Measurements from ENCODE around the gene RNF166. TPM values are rescaled to one million over a fixed set of nuclear protein-coding genes. Genes with fewer than 3 reads are reported as not detected.
"Not testable (repeated sequence)": the region's sequence is repeated elsewhere in the genome, so short reads cannot be mapped to it uniquely, and the experiment has no call there.

Gene RNF166
- total RNA-seq, 1 experiment from 2014 or later, result 26.5 TPM

DNA sequence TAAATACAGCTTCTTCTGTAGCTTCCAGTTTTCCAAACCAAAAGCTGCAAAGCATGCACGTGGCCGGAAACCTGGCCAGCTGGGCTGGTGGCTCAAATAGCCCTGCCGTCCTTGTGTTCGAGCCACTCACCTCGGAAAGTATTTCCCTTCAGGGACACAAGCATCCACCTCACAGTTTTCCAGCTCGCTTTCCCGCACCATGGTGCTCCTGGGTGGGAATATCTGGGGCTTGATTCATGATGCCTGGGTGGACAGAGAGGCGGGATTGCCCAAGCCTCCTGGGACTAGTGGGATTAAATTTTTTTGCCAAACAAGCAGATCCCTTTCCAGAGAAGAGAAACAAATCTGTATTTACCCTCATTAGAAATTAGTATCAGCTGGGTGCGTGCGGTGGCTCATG is 36.2 kb downstream of the RNF166 start:
- Mint-ChIP-seq H3K36me3 (ENCODE audit: insufficient read depth in 1 of 3, low read depth in 3 of 3) (peaks cover 13 to 32% (median 16%) of the 10 kb centered on the region in 3 experiments), H3K4me3 (no peak overlapping the region), H3K27ac (peak overlapping the region in 1 of 3 experiments; percentile 15; a peak in 1 of 7 replicates), H3K27me3 (ENCODE audit: low read depth) (no peaks in the 10 kb centered on the region; the same call in 1 of the 2 replicates), H3K9me3 (peaks cover 3% of the 10 kb centered on the region in 2 experiments; a peak in 2 of 5 replicates), H3K4me1 (peaks cover 9 to 10% of the 10 kb centered on the region in 2 experiments)
- Histone ChIP-seq H4K8ac (replicated peaks; ENCODE audit: insufficient read length, low read depth, low read length) (no peak overlapping the region), H3K27ac (ENCODE audit: insufficient read length, low read depth, low read length) (no peak overlapping the region), H4K91ac (ENCODE audit: insufficient read length, low read depth, low read length) (no peak overlapping the region), H3K23me2 (ENCODE audit: insufficient read length, low read depth, low read length, poor library complexity, severe bottlenecking) (no peaks in the 10 kb centered on the region), H2AFZ (ENCODE audit: low read length) (no peak overlapping the region), H3K56ac (ENCODE audit: insufficient read length, low read depth, low read length) (no peak overlapping the region), H2BK12ac (ENCODE audit: insufficient read length, low read depth, low read length) (no peak overlapping the region), H3K23ac (ENCODE audit: insufficient read length, low read depth, low read length) (no peak overlapping the region), H3K4ac (ENCODE audit: low read depth, low read length) (no peak overlapping the region), H3K9me3 (ENCODE audit: control insufficient read depth, low read depth, low read length) (no peaks in the 10 kb centered on the region), H3K79me1 (ENCODE audit: insufficient read depth, low read depth, low read length, poor library complexity, severe bottlenecking) (no peaks in the 10 kb centered on the region), H2AK5ac (ENCODE audit: insufficient read length, low read length) (no peak overlapping the region), H4K5ac (ENCODE audit: insufficient read length, low read depth, low read length) (no peak overlapping the region), H3K27me3 (ENCODE audit: insufficient read depth, low read length) (no peaks in the 10 kb centered on the region), H4K20me1 (ENCODE audit: control insufficient read depth, insufficient read depth, insufficient read length) (no peaks in the 10 kb centered on the region), H3K79me2 (ENCODE audit: insufficient read depth, low read length) (no peaks in the 10 kb centered on the region), H2BK15ac (ENCODE audit: low read depth, low read length) (no peak overlapping the region), H3T11ph (ENCODE audit: low read length) (no peak overlapping the region), H3K4me2 (ENCODE audit: insufficient read depth, insufficient read length, low read length) (no peak overlapping the region), H2BK5ac (ENCODE audit: insufficient read length, low read length) (no peak overlapping the region), H3K4me1 (ENCODE audit: insufficient read depth, low read length) (no peaks in the 10 kb centered on the region), H2BK120ac (ENCODE audit: low read depth, low read length, poor library complexity, severe bottlenecking) (no peak overlapping the region), H2BK20ac (ENCODE audit: low read depth, low read length, poor library complexity, severe bottlenecking) (no peak overlapping the region), H3K18ac (ENCODE audit: insufficient read length, low read depth, low read length) (no peak overlapping the region), H3K14ac (ENCODE audit: insufficient read depth, low read length) (no peak overlapping the region), H3K9ac (ENCODE audit: extremely low read depth, insufficient read length, low read length) (no peak overlapping the region)
- no CpG with 5 or more reads among the region's 10 CpGs for WGBS (ENCODE audit: extremely low coverage, insufficient read length, low lambda C conversion rate)
- TF ChIP-seq, protein P1, sequence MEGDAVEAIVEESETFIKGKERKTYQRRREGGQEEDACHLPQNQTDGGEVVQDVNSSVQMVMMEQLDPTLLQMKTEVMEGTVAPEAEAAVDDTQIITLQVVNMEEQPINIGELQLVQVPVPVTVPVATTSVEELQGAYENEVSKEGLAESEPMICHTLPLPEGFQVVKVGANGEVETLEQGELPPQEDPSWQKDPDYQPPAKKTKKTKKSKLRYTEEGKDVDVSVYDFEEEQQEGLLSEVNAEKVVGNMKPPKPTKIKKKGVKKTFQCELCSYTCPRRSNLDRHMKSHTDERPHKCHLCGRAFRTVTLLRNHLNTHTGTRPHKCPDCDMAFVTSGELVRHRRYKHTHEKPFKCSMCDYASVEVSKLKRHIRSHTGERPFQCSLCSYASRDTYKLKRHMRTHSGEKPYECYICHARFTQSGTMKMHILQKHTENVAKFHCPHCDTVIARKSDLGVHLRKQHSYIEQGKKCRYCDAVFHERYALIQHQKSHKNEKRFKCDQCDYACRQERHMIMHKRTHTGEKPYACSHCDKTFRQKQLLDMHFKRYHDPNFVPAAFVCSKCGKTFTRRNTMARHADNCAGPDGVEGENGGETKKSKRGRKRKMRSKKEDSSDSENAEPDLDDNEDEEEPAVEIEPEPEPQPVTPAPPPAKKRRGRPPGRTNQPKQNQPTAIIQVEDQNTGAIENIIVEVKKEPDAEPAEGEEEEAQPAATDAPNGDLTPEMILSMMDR (conservative IDR thresholded peaks at IDR 0.05), result no peak
- no peak for DNase-seq

DNA sequence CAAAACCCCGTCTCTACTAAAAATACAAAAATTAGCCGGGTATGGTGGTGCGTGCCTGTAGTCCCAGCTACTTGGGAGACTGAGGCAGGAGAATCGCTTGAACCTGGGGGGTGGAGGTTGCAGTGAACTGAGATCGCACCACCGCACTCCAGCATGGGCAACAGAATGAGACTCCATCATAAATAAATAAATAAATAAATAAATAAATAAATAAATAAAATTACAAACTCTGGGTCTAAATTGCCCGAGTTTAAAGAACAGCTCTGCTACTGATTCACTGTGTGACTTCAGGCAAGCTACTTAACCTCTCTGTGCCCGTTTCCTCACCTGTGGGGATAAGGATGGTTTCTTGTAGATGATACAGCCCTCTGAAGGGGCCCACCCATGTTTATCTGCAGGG is 36.7 kb downstream of the RNF166 start:
- not testable (repeated sequence) for H3K4me3 Mint-ChIP-seq; H4K20me1 ChIP-seq (ENCODE audit: control insufficient read depth, insufficient read depth, insufficient read length); H3T11ph ChIP-seq (ENCODE audit: low read length); H2AFZ ChIP-seq (ENCODE audit: low read length); H4K91ac ChIP-seq (ENCODE audit: insufficient read length, low read depth, low read length); H3K14ac ChIP-seq (ENCODE audit: insufficient read depth, low read length); H3K27me3 Mint-ChIP-seq (ENCODE audit: low read depth); DNase-seq; H3K79me1 ChIP-seq (ENCODE audit: insufficient read depth, low read depth, low read length, poor library complexity, severe bottlenecking); H3K27me3 ChIP-seq (ENCODE audit: insufficient read depth, low read length); H2BK15ac ChIP-seq (ENCODE audit: low read depth, low read length); H2BK5ac ChIP-seq (ENCODE audit: insufficient read length, low read length); H2AK5ac ChIP-seq (ENCODE audit: insufficient read length, low read length); H3K27ac ChIP-seq (ENCODE audit: insufficient read length, low read depth, low read length); H3K27ac Mint-ChIP-seq; H2BK12ac ChIP-seq (ENCODE audit: insufficient read length, low read depth, low read length); H3K9me3 ChIP-seq (ENCODE audit: control insufficient read depth, low read depth, low read length); H3K18ac ChIP-seq (ENCODE audit: insufficient read length, low read depth, low read length); H3K9ac ChIP-seq (ENCODE audit: extremely low read depth, insufficient read length, low read length); H3K4me2 ChIP-seq (ENCODE audit: insufficient read depth, insufficient read length, low read length); H2BK120ac ChIP-seq (ENCODE audit: low read depth, low read length, poor library complexity, severe bottlenecking); H3K9me3 Mint-ChIP-seq; H3K79me2 ChIP-seq (ENCODE audit: insufficient read depth, low read length); H4K5ac ChIP-seq (ENCODE audit: insufficient read length, low read depth, low read length); H3K56ac ChIP-seq (ENCODE audit: insufficient read length, low read depth, low read length); H3K4ac ChIP-seq (ENCODE audit: low read depth, low read length); H2BK20ac ChIP-seq (ENCODE audit: low read depth, low read length, poor library complexity, severe bottlenecking); H3K23ac ChIP-seq (ENCODE audit: insufficient read length, low read depth, low read length); H4K8ac ChIP-seq (replicated peaks; ENCODE audit: insufficient read length, low read depth, low read length); H3K4me1 ChIP-seq (ENCODE audit: insufficient read depth, low read length); H3K23me2 ChIP-seq (ENCODE audit: insufficient read length, low read depth, low read length, poor library complexity, severe bottlenecking)
- no CpG with 5 or more reads among the region's 8 CpGs for WGBS (ENCODE audit: extremely low coverage, insufficient read length, low lambda C conversion rate)
- Mint-ChIP-seq H3K36me3 (ENCODE audit: insufficient read depth in 1 of 3, low read depth in 3 of 3) (peaks cover 13 to 34% (median 16%) of the 10 kb centered on the region in 3 experiments), H3K4me1 (peaks cover 9 to 12% of the 10 kb centered on the region in 2 experiments)

All from H9 (cell line).